Stimulated activated CD4-positive, alpha-beta T cell treated with anti-CD3 and anti-CD28 coated beads, Interleukin-2, amount 100 ng/mL, for 4 hours (primary cell): ENCODE results near the gene FARP2.

Experiments
- DNase-seq: peaks from one replicate; pipeline ENCODE4 v3.0.0-alpha.2; 2020; ENCODE audit warnings: low read depth

Gene FARP2

DNA sequence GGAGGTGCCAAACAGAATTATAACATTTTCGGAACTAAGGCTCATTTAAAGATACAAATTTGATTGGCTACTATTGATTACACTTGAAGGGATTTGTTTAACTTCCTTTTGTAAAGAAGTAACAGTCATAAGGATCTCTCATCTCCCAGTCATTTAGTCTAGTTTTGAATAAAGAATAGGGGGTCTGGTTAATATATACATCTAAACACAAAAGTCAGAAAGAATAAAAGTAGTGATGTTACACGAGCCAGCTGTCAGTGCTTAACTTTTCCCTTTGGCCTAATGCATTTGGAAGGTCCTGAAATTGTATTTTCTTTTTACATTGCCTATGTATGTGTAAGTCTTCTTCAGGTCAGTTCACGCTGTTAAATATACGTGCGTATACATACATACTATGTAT is 32.3 kb upstream of the FARP2 start:
- DNase-seq, result no peak

DNA sequence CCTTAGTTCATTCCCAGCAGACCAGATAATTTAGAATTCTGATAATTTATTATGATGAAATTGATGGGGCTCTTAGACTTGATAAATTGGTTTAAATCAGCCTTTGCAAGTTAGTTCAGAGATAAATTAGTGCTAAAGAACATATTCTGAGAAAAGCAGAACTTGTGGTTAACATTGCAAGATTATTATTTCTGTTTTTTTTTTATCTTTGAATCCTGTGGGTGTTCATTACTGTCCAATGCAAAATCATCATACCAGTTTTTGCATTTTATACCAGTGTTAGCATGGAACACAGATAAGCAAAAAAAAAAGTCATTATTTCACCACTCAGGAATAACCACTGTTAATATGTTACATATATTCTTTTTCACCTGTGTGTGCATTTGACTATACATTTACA is 31.3 kb upstream of the FARP2 start:
- no peak for DNase-seq

DNA sequence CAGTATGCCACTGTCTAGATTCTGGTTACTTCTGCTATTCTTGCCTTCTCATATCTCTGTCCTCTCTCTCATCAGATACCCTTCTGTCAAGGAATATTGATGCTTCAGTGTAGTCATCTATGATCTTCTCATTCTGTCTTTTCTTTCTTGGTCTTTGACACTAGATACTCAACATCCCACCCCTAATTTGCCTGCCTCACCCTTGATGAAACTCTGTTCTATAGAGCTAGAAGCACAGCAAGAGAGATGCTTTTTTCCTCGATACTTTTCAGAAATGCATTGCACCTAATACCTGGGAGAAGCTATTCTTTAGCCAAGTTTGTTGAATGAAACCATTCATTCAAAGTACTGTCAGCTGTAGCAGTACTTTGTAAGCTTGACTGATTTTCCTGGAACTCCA is 30.8 kb upstream of the FARP2 start:
- no peak for DNase-seq

DNA sequence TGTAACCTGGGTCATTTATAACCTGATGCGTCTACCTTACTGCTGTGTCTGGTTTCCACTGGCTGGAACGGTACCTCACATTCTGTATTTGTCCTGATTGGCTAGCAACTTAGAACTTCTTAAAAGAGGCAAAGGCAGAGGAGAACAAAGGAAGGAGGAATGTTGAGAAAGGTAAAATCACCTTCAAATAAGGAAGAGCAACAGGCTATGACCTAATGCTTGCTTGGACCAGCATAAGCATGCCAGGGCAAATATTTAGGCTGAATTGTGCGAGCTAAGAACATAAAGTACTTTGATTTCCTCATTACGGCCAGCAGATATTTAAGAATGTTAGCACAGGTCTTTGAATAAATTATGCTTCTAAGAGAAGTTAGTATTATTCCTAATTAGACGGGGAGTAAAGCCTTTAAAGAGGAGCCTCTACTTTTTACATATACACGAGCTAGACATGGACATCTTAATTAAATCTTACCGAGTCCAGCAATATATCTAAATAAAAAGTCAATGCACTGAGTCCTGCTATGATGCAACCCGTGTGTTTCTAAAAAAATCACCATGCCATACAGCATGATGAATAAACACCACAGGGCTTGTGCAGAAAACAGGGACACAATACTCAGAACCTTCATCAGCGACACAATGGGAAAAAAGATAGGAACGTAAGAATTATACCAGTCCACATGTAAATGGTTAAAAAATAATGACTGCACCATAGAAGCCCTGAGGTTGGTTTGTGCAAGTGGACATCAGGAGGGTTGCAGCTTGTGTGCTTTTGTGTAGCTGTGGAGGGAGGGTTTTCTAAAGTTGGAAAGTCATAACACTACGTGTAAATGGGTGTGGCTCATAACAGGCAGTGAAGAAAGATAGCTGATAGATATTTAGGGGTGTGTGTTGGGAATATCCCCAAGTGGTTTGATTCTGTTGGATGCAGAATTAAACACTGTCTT is 26.1 kb upstream of the FARP2 start:
- DNase-seq, result no peak

DNA sequence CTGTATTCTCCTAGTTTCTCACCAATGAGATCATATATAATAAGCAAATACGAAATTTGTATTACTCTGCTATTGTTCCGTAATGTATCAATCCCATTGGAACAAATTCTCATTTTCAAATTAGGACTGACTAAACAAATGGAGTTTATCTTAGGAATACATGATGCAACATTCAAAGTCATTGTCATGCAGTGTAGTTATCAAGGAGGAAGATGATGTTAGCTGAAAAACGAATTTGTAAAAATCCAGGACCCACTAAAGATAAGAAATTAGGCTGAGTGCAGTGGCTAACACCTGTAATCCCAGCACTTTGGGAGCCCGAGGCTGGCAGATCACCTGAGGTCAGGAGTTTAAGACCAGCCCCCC is 25.5 kb upstream of the FARP2 start:
- DNase-seq, result no peak

DNA sequence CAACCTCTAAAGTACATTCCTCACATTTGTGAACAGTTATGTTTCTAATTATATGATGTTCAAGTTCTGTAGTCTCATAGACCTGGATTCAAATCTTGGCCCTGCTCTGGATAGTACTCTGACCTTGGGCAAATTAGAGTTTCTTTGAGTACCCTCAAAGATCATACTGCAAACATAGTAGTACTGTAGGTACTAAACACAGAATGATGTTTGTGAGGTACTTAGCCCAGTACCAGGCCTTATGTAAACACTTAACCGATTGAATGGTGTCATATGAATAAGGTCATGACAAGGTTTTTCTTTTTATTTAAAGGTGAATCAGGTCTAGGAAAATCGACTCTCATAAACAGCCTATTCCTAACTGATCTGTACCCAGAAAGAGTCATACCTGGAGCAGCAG is 21.3 kb upstream of the FARP2 start:
- no peak for DNase-seq

DNA sequence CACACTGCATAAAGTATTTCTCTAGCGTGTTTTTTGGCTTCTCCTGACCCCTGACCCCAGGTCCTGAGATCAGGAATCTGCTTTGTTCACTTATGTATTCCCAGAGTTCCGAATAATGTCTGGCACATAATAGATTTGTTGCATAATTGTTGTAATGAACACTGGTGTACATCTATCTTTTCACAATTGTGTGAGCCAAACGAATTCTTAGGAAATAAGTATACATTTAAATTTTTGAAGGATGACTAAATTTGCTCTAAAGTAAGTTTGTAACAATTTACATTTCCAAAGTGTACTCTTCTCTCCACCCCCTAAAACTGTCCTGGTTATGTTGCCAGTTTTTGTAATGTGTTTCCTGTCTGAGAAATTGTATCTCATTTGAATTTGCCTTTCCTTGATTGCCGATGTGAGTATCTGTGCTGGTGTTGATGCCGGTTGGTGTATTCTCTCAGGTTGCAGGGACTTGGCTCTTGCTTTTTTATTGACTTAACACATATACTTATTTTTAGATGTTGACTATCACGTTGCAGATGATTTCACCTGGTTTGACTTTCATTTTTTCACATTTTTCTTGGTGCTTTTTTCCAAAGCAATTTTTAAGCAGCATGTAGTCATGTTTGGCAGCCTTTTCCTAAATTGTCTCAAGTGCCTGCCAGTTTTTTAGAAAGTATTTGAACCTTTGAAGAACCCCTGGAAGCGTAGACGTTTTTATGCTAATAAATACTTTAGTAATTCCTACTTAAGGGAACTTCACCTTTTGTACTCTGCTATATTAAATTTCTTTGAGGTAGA is 16.1 kb upstream of the FARP2 start:
- DNase-seq, result no peak

DNA sequence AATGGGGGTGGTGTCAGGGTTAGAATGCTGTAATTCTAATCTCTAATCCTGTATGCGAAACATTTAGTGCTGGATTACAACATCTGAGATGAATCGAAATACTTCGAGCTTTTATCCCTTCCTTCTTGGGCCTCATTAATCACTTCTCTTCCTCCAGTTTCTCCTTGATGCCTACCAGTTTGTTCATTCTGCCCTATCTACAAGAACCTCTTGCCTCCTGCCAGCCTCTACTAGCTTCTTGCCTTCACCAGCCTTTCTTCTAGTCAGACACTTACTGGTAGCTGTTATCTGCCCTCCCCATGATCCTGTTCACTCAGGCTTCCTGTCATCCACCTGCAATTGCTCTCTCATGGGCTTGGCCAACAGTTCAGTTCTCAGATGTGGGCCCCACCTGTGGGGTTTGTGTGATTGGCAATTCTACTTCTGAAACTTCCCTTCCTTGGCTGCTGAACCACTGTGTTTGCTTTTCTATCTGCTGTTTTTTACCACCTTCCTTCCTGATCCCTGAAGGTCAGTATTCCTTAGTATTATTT is 15.4 kb upstream of the FARP2 start:
- DNase-seq, result no peak

DNA sequence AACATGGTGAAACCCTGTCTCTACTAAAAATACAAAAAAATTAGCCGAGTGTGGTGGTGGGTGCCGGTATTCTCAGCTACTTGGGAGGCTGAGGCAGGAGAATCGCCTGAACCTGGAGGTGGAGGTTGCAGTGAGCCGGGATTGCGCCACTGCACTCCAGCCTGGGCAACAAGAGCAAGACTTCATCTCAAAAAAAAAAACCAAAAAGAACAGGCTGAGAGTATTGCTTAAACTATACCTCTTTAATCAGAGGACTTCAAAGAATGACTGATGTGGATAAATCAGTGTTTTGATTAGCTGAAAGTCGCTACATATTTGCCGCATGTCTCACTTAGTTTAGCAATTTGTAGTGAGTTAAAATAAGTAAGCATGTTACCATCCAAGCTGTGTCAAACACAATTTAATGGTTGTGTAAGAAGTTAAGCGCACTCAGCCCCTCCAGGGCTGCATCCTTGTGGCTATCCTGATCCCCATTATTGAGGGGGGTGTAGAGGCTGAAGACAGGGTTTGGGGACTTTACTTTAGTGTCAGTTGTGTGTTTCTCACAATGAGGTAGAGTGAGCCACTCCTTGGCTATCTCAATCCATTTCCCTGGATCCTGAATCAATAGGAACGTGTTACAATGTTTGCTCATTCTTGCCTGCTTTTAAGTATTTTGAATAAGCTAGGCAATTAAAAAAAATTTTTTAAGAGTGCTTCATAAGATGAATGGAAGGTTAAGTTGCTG is 11.0 kb upstream of the FARP2 start:
- DNase-seq, result no peak

DNA sequence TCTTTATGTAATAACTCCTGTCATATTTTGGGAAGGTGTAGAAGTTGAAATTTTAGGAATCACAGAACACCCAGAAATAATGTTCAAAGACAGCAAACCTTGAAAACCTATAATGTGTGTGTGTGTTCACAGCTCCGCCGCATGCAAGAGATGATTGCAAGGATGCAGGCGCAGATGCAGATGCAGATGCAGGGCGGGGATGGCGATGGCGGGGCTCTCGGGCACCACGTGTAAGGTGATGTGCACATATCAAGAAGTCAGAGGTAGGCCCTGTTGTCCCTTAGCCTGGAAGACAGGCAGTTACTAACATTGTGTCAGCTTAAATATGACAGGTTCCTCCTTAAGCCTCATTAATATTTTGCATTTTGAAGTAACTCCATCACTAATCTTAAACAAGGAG is 6.1 kb upstream of the FARP2 start:
- no peak for DNase-seq

DNA sequence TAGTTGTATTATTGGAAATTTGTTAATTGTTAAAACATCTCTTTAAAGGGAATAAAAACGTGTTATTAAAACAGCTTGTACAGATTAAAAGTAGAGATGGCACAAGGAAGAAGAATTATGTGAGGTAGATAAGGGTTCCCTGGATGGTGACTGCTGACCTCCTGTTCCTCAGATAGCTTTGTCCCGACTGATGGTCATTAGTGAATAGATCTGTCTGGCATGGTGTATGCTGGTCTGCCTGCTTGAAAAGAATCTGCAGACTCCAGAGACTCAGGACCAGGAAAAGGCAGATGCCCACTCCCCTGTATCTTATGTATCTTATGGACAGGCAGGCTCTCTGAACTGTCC is 5.6 kb upstream of the FARP2 start:
- no peak for DNase-seq

DNA sequence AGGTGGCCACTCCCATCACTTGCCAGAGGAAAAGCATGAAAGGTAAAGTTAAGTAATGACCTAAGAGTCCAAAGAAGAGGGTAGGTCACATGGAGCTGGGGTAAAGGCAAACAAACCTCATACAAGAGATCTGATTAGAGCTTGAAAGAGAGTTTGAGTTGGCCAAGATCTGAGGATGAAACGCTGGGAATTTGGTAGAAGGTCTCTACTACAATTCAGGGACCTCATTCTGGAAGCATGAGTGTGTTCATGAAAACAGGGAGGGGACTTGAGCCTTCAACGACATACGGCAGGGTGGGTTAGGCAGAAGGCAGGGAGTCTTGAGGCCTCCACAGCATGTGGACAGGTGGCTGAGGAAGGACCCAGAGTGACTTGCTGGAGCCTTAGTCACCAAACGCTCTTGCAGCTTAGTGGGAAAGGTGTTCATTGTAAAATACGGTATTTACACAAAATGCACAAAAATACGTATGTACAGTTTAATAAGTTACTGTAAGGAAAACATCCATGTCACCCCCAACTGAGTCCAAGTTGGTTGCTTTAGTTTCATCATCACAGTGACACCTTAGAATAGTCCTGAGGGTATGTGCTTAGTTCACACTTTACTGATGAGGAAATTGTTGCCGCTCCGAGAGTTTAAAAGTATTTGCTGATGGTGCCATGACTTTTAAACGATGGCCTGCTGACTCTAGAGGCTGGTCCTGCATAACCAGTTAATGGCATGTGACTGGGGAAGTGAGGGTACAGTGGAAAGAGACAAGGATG is 5.0 kb upstream of the FARP2 start:
- no peak for DNase-seq

DNA sequence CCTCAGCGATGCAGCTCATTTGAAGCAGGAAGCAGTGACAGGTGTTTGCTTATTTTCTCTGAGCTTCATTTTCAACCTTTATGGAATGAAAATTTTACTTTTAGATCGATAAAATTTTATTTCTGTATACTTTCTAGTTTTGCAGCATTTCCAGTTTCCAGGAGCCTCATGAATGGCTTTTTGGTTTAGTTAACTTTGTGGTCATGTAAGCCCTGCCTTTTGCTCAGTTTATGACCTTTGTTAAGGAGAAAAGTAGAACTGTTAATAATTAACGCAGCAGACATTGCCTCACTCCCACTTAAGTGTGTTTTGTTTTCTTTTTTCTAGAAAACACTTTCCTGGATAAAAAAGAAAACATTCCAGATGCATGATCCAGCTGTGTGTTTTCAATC is 4.4 kb upstream of the FARP2 start:
- no peak for DNase-seq

DNA sequence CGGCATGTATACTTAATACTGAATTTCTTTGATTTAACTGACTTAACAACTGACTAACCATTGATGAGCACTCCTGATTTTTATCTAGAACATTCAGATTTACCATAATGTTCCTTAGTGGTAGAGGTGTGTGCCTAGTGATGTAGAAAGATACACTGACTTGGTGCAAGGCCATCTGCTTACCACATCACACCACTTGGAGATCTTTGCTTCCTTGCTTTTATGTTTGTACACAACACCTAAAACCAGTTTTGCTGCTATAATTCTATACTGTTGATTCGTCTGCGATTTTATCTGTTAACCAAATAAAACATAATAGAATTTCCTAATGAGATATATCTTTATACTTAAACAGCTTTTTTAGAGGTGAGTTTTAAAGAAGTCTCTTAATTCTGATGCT is 3.9 kb upstream of the FARP2 start:
- no peak for DNase-seq

DNA sequence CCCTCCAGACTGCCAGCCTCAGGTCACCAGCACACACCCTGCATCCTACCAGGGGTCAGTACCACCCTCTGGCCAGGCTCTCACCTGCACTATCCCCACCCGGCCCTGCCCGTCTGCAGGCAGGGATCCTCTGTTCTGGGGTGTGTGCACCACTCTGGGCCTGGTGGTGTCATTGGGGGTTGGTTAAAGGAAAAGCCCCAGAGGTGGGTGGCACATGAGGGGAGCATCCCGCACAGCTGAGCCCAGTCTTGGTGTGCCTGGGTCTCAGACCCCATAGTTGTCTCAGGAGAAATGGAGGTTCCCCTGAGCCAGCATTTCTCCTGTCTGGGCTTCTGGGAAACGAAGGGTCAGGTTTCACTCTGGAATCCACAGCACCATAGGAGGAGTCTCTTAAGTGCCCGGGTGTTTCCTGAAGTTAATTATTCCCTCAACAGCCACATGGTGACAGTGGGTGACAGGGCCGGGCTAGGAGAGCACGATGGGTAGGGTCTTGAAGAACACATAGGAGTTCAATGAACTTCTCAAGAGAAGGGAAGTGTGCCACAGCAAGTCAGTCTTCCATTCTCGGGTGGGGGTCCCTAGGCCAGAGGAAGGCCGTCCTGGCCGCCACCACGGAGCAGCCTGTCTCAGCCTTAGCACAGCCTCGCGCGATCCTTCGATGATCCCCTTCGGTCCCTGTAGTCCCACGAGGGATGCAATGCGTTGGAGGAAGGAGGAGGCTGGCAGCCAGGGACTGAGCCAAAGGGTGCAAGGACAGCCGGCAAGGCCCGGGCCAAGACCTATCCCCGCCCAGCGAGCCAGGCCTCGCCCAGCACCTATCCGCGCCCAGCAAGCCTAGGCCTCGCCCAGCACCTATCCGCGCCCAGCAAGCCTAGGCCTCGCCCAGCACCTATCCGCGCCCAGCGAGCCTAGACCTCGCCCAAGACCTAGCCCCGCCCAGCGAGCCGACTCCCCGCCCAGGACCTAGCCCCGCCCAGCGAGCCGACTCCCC is 1.1 kb upstream of the FARP2 start:
- DNase-seq, result peak; percentile 59

DNA sequence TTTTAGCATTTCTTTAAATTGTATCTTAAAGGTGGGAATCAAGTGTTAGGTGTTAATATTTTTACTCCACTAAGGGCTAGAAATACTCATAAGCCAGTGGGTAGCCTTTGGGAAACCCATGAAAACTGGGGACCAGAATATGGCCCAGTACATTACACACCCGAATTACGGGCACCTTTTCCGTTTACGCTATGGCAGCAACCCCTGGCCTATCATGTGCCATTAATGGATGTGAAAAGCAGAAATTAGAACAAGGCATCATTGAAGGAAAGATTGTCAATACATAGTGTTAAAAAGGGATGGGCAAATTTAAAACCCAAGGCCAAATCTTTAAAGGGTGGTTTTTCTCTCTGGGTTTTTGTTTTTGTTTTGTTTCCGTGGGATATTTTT is 781 bp downstream of the FARP2 start:
- no peak for DNase-seq

DNA sequence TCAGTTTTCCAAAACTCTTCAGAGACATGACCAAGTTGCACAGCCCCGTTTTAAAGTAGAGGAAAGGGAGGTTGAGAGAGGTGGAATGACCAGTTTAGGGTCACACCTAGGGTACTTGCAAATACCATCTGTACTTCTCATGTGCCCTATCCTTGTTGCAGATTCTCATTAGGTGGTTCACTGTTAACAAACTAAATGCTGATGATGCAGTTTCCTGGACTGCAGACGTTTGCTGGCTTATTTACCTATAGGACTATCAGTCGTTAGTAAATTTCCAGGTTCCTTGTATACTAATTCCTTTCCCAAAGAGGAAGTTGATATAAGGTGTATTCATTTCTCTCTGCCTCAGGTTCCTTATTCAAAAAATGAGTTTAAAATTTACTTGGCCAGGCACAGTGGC is 1.4 kb downstream of the FARP2 start:
- DNase-seq, result no peak

DNA sequence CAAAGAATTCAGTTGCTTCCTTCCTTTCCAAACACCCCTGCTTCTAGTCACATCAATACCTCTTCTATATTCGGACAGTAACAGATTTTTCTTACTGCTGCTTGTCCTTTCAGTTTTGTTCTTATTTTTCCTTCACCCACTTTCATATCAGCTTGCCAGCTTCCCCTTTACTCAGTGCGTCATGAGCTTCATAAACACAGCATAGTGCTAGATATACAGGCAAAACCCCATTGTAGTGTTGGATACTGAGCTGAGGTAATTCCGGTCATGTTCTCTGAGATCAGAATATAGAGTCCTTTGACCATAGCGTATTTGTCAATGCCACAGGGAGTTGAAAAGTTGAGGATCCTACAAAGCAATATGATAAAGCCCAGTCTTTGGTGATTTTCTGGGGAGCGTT is 2.4 kb downstream of the FARP2 start:
- no peak for DNase-seq

DNA sequence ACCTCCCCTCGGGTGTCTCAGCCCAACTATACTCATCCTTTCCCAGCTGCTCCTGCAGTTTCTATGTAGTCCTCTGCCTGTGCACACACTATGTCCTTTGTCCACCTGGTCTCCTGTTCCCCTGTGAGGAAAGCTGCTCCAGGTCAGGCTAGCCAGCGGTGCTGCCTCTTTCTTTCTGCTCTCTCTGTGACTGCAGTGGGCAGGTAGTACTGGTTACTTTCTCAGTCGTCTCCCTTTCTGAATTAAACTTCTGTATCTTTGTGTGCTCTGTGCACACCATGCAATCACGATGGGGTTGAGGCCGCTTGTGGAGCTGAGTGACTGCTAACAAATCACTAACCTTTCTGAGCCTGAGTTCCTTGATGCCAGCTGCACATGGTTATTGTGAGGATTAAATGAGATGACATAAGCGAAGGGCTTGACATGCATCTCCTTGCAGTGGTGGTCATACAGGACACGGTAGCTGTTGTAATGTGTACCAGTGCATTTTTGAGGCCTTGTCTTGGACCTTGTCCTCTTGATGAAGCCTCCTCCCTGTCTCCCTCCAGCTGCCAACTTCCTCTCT is 3.5 kb downstream of the FARP2 start:
- no peak for DNase-seq

DNA sequence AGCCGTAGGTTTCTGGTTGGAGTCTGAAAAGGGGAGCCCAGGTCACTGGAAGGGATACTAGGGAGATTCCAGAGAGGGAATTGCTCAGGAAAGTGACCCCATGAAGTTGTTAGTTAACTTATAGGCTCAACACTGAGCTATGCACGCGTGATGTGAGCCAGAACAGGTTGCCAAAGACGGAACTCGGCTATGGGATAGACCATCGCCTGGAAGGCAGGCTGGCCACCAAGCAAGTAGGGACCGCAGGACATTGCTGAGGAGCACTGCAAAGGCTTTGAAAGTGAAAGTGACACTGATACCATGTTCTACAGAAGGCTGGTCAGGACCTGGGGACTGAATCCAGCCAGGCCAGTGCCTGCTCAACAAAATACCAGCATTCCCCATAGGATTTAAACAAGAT is 7.3 kb downstream of the FARP2 start:
- DNase-seq, result no peak
